GM23248 (cell line): ENCODE data around the gene CEP57. TPM values are rescaled to one million over a fixed set of nuclear protein-coding genes. Genes with fewer than 3 reads are reported as not detected.
"Not testable (repeated sequence)": the region's sequence is repeated elsewhere in the genome, so short reads cannot be mapped to it uniquely, and the experiment has no call there.

Experiments used
- DNase-seq: peaks from one replicate; pipeline ENCODE4 v3.0.0-alpha.2; 2015
- H2AFZ ChIP-seq: fragments of 200-600 bp; sonication (generic); 2 replicates; pipeline ENCODE4 v1.6.1; 2016; ENCODE audit warnings: antibody characterized with exemption
- H3F3A ChIP-seq: fragments of 200-600 bp; sonication (generic); 2 replicates; pipeline ENCODE4 v1.6.1; 2016; ENCODE audit warnings: mild to moderate bottlenecking, antibody characterized with exemption, mixed run types; ENCODE audit not compliant: insufficient read depth
- H3K27ac ChIP-seq: fragments of 200-600 bp; sonication (generic); 2 replicates; pipeline ENCODE4 v1.5.1; 2016; ENCODE audit warnings: mild to moderate bottlenecking
- H3K27me3 ChIP-seq: fragments of 200-600 bp; sonication (generic); replicated peaks from 2 replicates; pipeline ENCODE4 v1.6.1; 2016; ENCODE audit warnings: mild to moderate bottlenecking; ENCODE audit not compliant: insufficient read depth
- H3K36me3 ChIP-seq: fragments of 200-600 bp; sonication (generic); 2 replicates; pipeline ENCODE4 v1.6.1; 2016; ENCODE audit warnings: low read depth, mild to moderate bottlenecking
- H3K4me1 ChIP-seq: fragments of 200-600 bp; sonication (generic); 2 replicates; pipeline ENCODE4 v1.6.1; 2016; ENCODE audit warnings: mild to moderate bottlenecking; ENCODE audit not compliant: insufficient read depth
- H3K4me2 ChIP-seq: fragments of 200-600 bp; sonication (generic); one replicate; pipeline ENCODE4 v1.6.1; 2016; ENCODE audit warnings: mild to moderate bottlenecking; ENCODE audit not compliant: unreplicated experiment
- H3K4me3 ChIP-seq: fragments of 200-600 bp; sonication (generic); 2 replicates; pipeline ENCODE4 v1.5.1; 2016; ENCODE audit warnings: mild to moderate bottlenecking
- H3K79me2 ChIP-seq: fragments of 200-600 bp; sonication (generic); 2 replicates; pipeline ENCODE4 v1.6.1; 2016; ENCODE audit warnings: mild to moderate bottlenecking; ENCODE audit not compliant: insufficient read depth
- H3K9ac ChIP-seq: fragments of 200-600 bp; sonication (generic); 2 replicates; pipeline ENCODE4 v1.6.1; 2016; ENCODE audit warnings: mild to moderate bottlenecking
- H3K9me2 ChIP-seq: fragments of 200-600 bp; sonication (generic); 2 replicates; pipeline ENCODE4 v1.6.1; 2016; ENCODE audit warnings: mixed run types, mild to moderate bottlenecking, moderate library complexity; ENCODE audit not compliant: insufficient read depth
- H3K9me3 ChIP-seq: fragments of 200-600 bp; sonication (generic); one replicate; pipeline ENCODE4 v1.6.1; 2017; ENCODE audit warnings: low read depth
- H4K20me1 ChIP-seq: fragments of 200-600 bp; sonication (generic); 2 replicates; pipeline ENCODE4 v1.6.0; 2016; ENCODE audit not compliant: insufficient read depth
- EZH2 ChIP-seq: fragments of 200-600 bp; sonication (generic); IDR thresholded peaks from 2 replicates; pipeline ENCODE4 v1.6.1; 2018; ENCODE audit warnings: antibody characterized with exemption, mild to moderate bottlenecking; ENCODE audit not compliant: insufficient read depth, poor library complexity, severe bottlenecking
- EZH2phosphoT487 ChIP-seq: fragments of 200-600 bp; sonication (generic); IDR thresholded peaks from 2 replicates; pipeline ENCODE4 v1.6.1; 2018; ENCODE audit warnings: antibody characterized with exemption, moderate library complexity, mild to moderate bottlenecking, low read depth; ENCODE audit not compliant: insufficient read depth
- WGBS, 2 experiments: methylation state at CpG; one replicate each; pipeline ENCODE4 v1.1.6; 2015 to 2017; ENCODE audit warnings: low lambda C conversion rate in 2 of 2, low coverage in 1 of 2; ENCODE audit errors: missing lambda C conversion rate in 2 of 2; 5-methylcytosine and 5-hydroxymethylcytosine counted together
- in situ Hi-C: fragments of 300-500 bp; cut with MboI; formaldehyde crosslinking; loops from 2 replicates; pipeline ENCODE4 v1.15.0; 2020
- polyA plus RNA-seq: library from polyadenylated mRNA; unstranded; fragments of >200 nt; fragmentation: Nextera tagmentation; extraction: Ambion mirVana; gene quantifications from 2 replicates; pipeline ENCODE4 v1.2.1, GENCODE V29; 2016
- small RNA-seq: library from RNA; depleted of rRNA; stranded (forward); fragments of <200 nt; gene quantifications from one replicate; pipeline ENCODE3, GENCODE V24; 2014; ENCODE audit warnings: low read depth, low replicate concordance
- total RNA-seq: library from RNA; depleted of rRNA; stranded (reverse); fragments of >200 nt; shearing (Covaris generic); gene quantifications from 2 replicates; pipeline ENCODE4 v1.2.3, GENCODE V29; 2014; rRNA removed

Gene CEP57
- total and polyA plus RNA-seq, 2 experiments from 2014 or later, result 36.5 to 41.1 TPM

DNA sequence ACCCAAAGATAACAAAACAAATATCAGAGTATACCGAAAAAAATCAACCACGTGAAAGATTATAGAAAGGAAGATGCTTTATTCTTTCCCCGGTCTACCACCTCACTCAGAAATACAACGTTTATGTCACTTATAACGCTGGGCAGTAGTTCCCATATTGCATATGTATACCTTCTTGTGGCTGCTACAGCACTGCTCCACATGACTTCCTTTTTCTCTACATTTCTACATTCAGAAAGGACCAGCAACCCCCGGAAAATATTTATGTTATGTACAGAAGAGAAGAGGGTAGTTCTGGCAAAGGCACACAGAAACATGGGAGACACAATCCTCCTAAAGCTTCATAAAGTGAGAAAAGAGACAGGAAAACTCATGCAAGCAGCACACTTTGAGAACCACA, 76.8 kb downstream of the CEP57 start:
- Histone ChIP-seq H2AFZ (no peak overlapping the region), H3K36me3 (peaks cover 2% of the 10 kb centered on the region; the same call in 1 of the 2 replicates), H3K4me1 (peaks cover 24% of the 10 kb centered on the region), H3K9ac (no peak overlapping the region), H4K20me1 (no peaks in the 10 kb centered on the region), H3K27ac (no peak overlapping the region), H3K4me3 (no peak overlapping the region), H3K79me2 (peaks cover 19% of the 10 kb centered on the region), H3K9me3 (no peaks in the 10 kb centered on the region), H3K4me2 (no peak overlapping the region), H3F3A (peaks cover 32% of the 10 kb centered on the region), H3K9me2 (no peaks in the 10 kb centered on the region), H3K27me3 (no peaks in the 10 kb centered on the region)
- in situ Hi-C loops, result no loop called here
- WGBS, 2 experiments, result 85 to 87% methylated on average over 6 of the region's 6 CpGs
- DNase-seq, result no peak
- TF ChIP-seq EZH2phosphoT487, result no peak
- TF ChIP-seq EZH2, result no peak

GRCh38 chr11:95870877-95871276, 80.6 kb downstream of the CEP57 start:
- WGBS, 2 experiments, result 87 to 100% methylated on average over 3 of the region's 3 CpGs
- H3K9me3 ChIP-seq, H3K9ac ChIP-seq, H3K4me3 ChIP-seq, H3K4me1 ChIP-seq, H3K9me2 ChIP-seq, H3K27me3 ChIP-seq, H3K27ac ChIP-seq, H3F3A ChIP-seq, H3K36me3 ChIP-seq, H4K20me1 ChIP-seq, DNase-seq, H3K4me2 ChIP-seq, H2AFZ ChIP-seq, in situ Hi-C loops: not testable (repeated sequence)
- peaks cover 15% of the 10 kb centered on the region for H3K79me2 ChIP-seq

- H3K4me2 ChIP-seq, result peak overlapping the region; percentile 45
- 0 out of 2 replicates have a peak, but pooled peaks cover 12% of the 10 kb centered on the region for H3K79me2 ChIP-seq
- peaks cover 24% of the 10 kb centered on the region for H3K4me1 ChIP-seq
- 0% methylated on average over 2 of the region's 2 CpGs for WGBS, 2 experiments
- in situ Hi-C loops, result no loop called here
- H3K9ac ChIP-seq, result peak overlapping the region; percentile 36; the same call in 1 of the 2 replicates
- H3K9me2 ChIP-seq, result no peaks in the 10 kb centered on the region
- H3K36me3 ChIP-seq, result peaks cover 7% of the 10 kb centered on the region
- H4K20me1 ChIP-seq, result no peaks in the 10 kb centered on the region
- peak; percentile 96 for DNase-seq
- H3F3A ChIP-seq, result peaks cover 12% of the 10 kb centered on the region
- H2AFZ ChIP-seq, result no peak overlapping the region
- no peaks in the 10 kb centered on the region for H3K9me3 ChIP-seq
- H3K27me3 ChIP-seq, result no peaks in the 10 kb centered on the region
- TF ChIP-seq EZH2phosphoT487 (0 out of 2 replicates have a peak, but pooled peaks have one; percentile 81), EZH2 (no peak)
- H3K27ac ChIP-seq, result peak overlapping the region; percentile 83
- H3K4me3 ChIP-seq, result no peak overlapping the region
Measured at GRCh38 chr11:95877291-95877690, 87.0 kb downstream of the CEP57 start.

Small RNAs within 50 kb of the gene (small RNA-seq; reads per million reads assigned to genes)
- gene RNA5SP345, result not detected

Other genes with a start within 250 kb of the CEP57 start
- 10.4 and 15.0 TPM in 2 replicates for gene FAM76B, start 716 bp upstream of the CEP57 start, total RNA-seq
- 8.0 and 9.3 TPM in 2 replicates for gene FAM76B, start 716 bp upstream of the CEP57 start, polyA plus RNA-seq
- gene MTMR2, start 133.6 kb downstream of the CEP57 start, total RNA-seq, result 32.4 and 44.8 TPM in 2 replicates
- 42.1 and 44.2 TPM in 2 replicates for gene MTMR2, start 133.6 kb downstream of the CEP57 start, polyA plus RNA-seq